ENCODE data around the gene DACT1.
A peak's percentile ranks its signal among the peaks of the same experiment; 100 is the strongest.

DACT1 gene

DNA sequence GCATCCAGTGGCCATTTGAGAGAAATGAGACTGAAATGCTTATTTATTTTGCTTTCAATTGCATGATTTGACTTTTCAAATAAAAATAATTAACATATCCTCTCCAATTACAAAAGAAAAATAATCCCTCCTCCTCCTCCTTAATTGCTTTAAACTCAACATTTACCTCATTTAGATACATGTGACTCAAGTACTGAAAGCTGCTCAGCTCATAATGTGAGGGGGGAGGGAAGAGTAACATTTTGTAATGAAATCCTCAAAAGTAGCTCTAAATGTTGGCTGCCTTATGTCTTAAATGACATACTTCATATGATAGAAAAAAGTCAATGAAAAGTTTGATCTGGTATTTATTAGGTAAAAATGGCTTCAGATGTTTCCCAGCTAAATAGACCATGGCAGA, 29.0 kb downstream of the DACT1 start:
- no peak for DNase-seq (ENCODE audit: low spot score)

DNA sequence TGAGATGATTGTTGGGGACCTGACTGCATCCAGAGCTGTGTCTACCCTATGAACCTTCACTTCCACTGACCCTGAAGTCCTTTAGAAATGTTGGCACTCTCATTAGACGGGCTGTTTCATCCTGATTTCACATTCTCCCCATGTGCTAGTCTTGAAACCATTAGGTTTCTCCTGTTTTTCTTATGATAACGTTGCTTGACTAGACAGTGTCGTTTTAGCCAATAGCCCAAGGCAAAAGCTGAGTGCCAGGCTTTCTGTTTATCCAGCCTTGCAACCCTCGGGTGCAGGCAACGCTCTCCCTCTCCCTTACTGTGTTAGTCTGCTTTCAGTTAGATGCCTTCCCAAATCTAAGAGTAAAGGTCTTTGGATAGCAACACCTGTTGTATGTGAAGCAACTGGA, 30.1 kb downstream of the DACT1 start:
- no peak for DNase-seq (ENCODE audit: low spot score)

DNA sequence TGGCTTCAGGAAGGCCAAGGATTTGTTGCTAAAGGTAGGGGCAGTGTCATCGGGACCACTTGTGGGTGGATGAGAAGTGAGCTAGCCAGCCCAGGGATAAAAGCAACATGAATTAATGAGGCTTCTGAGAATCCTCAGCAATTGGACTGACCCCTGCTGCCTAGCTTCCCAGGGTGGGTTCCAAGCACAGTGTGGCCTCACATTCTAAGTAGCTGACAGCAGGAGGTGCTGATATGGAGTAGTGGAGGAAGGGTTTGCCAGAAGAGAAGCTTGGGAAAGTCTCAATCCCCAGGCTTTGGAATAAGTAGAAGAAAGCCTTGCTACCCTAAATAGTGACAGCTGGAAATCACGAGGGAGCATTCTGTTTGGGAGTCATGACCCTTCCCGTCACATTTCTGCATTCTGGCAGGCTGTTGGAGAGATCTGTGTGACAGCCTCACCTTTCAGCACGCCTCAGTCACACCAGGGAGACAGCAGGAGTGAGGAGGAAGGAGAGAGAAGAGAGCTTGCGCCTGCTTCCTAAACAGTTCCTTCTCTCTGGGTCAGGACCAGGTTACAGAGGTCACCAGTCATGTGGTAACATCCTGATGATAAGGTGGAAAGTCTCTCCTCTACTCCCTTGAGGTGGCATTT, 31.2 kb downstream of the DACT1 start:
- no peak for DNase-seq (ENCODE audit: low spot score)

DNA sequence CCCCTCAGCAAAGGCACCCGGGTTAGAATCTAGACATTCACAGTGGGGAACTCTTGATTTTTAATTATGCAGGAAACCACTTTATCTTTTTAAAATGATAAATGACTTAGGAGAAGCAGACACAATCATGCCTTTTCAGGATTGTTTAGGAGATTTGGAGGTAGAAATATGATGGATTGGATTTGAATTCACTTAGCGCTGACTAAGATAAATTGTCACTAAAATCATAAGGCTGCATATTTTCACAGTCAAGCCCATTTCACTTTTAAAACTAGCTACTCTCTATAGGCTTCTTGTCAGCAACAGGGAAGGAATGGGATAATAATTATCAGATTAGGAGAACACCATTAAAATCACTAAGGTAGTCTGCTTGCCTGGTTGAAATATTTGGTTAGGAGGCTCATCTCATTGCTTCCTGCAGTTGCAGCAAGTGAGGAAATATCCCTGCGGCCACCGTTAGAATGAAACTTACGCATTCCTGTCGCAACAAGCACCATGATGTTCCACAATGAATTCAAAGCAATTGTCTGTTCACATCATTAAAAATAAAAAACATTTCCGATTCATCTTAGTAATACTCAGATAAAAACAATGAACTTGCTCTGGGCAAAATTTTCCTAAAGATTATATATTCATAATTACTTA, 31.9 kb downstream of the DACT1 start:
- DNase-seq (ENCODE audit: low spot score): no peak

GRCh38 chr14:58671024-58671423, 33.3 kb downstream of the DACT1 start:
- DNase-seq (ENCODE audit: low spot score): no peak

DNA sequence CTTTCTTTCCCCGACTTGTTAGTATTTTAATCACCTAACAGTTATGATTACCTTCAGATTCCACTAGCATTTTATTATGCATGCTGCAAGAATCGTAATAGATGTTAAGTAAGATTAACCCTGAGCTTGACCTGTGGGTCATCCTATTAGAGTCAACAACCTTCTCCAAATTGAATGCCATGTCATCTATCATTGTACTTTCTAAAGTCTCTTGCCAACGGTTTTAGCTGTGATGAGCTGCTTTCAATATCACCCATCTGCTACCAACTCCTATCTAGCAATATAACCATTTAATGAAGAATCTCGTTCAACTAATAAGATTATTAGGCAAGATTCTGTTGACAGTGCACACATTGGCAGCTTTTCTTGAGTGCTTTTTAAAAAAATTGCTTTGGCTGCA, 33.7 kb downstream of the DACT1 start:
- no peak for DNase-seq (ENCODE audit: low spot score)

DNA sequence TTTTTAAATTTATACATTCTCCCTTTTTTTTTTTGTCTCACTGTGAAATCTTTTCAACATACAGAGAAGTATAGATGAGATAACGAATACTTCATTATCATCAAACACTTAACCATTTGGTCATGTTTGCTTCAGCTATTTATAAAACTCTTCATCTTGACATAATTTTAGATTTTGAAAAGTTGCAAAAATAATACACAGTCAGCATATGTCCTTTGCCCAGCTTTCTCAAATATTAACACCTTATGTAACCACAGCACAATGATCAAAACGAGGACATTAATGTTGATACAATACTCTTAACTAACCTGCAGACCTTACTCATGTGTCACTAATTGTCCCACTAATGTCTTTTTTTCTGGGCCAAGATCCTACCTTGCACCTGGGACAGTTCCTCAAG, 36.0 kb downstream of the DACT1 start:
- DNase-seq (ENCODE audit: low spot score): no peak

- no peak for DNase-seq (ENCODE audit: low spot score)
Measured at GRCh38 chr14:58677001-58677400, 39.2 kb downstream of the DACT1 start.

GRCh38 chr14:58677517-58677916, 39.8 kb downstream of the DACT1 start:
- DNase-seq (ENCODE audit: low spot score): no peak

GRCh38 chr14:58677996-58678395, 40.2 kb downstream of the DACT1 start:
- DNase-seq (ENCODE audit: low spot score): no peak

DNA sequence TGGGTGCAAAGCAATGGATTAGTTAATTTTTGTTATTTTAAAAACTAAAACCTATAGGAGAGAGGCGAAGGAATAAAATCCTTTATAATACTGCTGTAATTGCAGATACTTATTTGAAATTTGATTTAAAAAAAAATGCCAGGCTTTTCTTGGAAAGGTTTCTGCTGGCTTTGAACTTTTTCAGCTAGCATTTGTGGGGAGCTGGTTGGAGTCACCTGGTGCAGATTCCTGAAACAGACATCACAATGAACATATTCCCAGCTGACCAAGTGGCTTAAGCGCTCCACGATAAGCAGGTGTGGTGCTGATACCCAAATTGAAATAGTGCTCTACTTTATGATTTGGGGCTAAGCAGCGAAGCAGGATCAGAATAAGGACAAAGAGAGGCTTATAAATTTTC, 42.9 kb downstream of the DACT1 start:
- DNase-seq (ENCODE audit: low spot score): no peak

DNA sequence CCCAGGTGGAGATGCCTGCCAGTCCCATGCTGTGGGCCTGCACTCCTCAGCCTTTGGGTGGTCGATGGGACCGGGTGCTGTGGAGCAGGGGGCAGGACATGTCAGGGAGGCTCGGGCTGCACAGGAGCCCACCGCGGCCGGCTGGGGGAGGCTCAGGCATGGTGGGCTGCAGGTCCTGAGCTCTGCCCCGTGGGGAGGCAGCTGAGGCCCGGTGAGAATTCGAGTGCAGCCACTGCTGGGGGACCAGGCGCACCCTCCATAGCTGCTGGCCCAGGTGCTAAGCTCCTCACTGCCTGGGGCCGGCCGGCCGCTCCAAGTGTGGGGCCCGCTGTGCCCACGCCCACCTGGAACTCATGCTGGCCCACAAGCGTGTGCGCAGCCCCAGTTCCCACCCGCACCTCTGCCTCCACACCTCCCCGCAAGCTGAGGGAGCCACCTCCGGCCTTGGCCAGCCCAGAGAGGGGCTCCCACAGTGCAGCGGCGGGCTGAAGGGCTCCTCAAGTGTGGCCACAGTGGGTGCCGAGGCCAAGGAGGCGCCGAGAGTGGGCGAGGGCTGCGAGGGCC, 49.6 kb downstream of the DACT1 start:
- DNase-seq (ENCODE audit: low spot score): no peak

GRCh38 chr14:58690801-58691516, 53.2 kb downstream of the DACT1 start:
- peak; percentile 59 for DNase-seq (ENCODE audit: low spot score)

DNA sequence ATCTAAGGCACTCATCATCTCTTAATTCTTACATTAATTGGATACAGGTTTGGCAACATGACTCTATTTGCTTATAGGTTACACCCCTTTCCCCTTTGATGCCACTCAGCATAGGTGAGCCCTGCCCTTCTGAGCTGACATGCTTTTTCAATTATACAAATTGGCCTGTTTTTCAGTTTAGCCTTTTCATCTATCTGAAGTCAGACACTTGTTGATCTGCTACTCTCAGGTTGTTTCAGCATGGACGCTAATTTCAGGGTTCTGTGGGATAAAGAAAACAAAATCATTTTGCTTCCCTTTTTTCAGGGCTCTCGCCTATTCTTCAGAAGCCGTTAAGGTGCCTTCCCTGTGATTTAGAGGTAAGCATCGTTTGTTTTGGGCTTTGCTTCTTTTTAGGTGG, 55.3 kb downstream of the DACT1 start:
- DNase-seq (ENCODE audit: low spot score): no peak

- DNase-seq (ENCODE audit: low spot score): no peak
Measured at GRCh38 chr14:58695514-58695913, 57.8 kb downstream of the DACT1 start.

DNA sequence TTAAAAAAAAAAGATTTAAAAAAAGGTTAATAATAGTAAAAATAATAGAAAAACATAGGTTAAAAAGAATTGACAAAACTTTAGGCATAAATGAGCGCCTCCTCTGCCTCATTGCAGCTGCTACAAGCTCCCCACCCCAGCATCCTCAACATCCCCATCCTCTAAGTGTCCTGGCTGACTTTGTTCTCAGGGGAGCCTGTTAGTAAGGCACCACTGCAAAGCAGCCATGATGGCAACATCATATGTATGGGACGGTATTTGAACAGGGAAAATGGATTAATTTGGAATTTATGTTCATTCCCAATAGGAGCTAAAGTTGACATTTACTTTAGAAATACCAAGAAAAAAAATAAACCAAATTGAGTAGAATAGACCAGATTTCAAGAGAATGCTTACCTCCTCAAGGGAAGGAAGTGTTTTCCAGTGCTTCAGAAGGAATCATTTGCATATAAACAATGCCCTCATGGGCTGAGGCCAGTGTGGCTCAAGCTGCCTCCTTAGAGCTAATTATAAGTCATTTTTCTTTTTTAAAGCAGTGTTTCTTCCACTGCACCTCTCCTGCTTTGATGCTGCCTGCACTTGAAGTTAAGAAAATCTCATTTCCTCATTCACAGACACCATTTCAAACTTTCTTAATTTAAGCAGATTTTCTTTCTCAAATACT, 59.6 kb downstream of the DACT1 start:
- DNase-seq (ENCODE audit: low spot score): no peak

All from LoVo (cell line).